Measurements from ENCODE around the gene ZNF417.
"Not testable (repeated sequence)": the region's sequence is repeated elsewhere in the genome, so short reads cannot be mapped to it uniquely, and the experiment has no call there.

ZNF417 gene

DNA sequence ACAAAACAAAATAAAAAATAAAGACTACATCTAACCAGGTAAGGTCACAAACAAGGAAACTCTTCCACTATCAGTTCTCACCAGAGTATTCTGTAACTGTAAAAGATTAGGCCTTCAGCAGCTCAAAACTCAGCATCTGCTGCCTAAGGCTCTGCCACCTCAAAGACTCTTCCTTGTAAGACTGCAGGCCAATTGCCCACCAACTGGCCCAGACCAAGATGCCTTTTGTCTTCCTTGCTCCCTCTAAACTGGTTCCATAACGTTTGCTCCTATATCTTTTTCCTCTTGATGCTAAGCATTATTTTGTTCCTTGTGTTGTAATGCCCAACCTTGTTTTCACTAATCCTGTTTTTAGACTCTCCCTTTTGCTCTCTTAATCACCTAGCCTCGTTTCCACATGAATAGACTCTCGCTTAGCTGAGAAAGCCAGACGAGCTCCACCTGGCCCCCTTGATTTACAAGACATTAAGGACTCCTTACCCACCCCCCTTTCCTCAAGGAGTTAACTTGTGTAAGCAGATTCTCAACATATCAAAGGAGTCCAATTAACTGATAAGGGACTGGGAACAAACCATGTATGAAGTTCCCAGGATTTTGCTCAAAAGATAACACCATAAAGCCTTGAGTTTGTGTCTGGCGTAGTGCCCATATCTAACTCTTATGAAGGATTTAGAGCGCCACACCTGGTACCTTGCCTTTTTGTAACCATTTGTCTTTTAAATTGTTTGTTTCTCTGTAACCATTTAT, 29.0 kb downstream of the ZNF417 start:
- no peak for DNase-seq (ENCODE audit: low read depth in 2 of 2)

DNA sequence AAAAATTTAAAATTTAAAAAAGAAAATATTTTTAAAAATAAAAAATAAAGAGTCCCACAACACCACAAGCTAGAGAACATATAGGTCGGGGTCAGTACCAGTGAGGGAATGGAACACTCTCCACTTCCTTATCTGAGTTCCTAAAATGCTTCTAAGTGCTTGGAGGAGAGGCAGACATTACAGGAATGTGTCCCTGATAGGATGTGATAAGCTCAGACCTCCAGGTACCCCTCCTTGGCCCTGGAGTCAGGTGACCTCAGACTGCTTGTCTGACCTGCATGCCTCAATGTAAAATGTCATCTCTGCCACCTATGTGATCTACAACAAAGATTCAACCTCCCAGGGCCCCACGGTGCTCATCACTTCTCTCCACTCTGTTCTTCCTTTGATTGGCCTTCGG, 30.3 kb downstream of the ZNF417 start:
- no peak for DNase-seq (ENCODE audit: low read depth in 2 of 2)

DNA sequence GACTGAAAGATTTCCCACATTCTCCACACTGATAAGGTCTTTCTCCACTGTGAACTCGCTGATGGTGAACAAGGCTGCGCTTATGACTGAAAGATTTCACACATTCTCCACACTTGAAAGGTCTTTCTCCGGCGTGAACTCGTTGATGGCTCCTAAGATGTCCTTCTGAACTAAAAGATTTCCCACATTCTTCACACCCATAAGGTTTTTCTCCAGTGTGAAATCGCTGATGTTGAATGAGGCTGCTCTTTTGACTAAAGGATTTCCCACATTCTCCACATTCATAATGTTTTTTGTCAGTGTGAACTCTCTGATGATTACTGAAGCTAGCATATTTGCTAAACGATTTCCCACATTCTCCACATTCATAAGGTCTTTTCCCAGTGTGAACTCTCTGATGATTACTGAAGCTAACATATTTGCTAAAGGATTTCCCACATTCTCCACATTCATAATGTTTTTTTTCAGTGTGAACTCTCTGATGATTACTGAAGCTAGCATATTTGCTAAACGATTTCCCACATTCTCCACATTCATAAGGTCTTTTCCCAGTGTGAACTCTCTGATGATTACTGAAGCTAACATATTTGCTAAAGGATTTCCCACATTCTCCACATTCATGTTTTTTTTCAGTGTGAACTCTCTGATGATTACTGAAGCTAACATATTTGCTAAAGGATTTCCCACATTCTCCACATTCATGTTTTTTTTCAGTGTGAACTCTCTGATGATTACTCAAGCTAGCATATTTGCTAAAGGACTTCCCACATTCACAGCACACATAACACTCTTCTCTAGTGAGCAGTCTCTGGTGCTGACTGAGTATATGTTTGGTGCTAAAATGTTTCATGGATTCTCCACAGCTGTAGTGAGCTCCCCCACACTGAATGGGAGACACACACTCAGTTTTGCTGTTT, 42.3 kb downstream of the ZNF417 start:
- DNase-seq (ENCODE audit: low read depth in 2 of 2): not testable (repeated sequence)

DNA sequence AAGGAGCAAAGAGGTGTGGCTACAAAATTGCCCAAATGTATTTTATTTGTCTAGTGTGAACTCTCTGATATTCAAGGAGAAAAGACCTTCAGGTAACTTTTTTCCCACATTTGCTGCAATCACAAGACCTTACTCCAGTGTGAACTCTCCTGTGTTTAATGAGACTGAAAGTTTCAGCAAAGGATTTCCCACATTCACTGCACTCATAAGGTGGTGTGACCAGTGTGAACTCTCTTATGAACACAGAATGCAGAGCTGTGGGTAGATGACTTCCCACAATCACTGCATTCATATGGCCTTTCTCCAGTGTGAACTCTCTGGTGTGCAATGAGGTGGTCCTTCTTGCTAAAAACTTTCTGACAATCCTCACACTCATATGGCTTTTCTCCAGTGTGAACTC, 43.9 kb downstream of the ZNF417 start:
- DNase-seq (ENCODE audit: low read depth in 2 of 2): no peak

DNA sequence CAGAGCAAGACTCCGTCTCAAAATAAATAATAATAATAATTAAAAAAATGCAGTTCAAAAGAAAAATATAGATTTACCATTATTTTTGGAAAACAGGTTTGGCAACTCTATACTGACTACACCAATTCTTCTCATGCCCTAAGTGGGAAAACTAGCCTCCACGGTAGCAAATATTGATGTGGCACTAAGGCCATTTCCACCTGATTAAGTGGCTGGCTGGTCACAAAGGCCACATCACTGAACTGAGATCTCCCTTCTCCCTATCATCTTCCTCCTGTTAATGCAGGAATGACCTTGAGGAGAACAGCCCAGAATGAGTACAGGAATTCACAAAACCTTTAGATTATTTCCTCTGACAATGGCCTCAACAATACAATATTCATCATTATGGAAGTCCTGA, 46.2 kb downstream of the ZNF417 start:
- no peak for DNase-seq (ENCODE audit: low read depth in 2 of 2)

DNA sequence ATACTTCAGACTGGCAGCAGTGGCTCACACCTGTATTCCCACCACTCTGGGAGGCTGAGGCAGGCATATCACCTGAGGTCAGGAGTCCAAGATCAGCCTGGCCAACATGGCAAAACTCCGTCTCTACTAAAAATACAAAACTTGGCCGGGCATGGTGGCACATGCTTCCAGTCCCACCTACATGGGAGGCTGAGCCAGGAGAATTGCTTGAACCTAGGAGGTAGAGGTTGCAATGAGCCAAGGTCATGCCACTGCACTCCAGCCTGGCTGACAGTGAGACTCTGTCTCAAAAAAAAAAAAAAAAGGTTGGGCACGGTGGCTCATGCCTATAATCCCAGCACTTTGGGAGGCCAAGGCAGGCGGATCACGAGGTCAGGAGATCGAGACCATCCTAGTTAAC, 46.7 kb downstream of the ZNF417 start:
- DNase-seq (ENCODE audit: low read depth in 2 of 2): not testable (repeated sequence)

DNA sequence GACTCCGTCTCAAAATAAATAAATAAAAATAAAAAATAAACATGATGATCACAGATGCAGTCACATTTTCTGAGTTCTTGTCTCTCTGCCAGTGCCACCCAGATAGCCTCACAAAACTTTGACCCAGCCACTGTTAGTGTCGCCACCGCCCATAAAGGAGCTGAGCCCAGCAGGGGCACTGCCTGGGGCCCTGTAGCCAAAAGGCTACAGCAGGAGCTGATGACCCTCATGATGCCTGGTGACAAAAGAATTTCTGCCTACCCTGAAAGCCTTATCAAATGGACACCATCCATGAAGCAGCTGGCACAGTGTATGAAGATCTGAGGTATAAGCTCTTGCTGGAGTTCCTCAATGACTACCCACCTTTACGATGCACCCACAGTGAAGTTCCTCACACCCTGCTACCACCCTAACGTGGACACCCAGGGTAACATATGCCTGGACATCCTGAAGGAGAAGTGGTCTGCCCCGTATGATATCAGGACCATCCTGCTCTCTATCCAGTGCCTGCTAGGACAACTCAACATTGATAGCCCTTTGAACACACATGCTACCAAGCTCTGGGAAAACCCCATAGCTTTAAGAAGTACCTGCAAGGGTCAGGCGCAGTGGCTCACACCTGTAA, 48.4 kb downstream of the ZNF417 start:
- DNase-seq (ENCODE audit: low read depth in 2 of 2): no peak
